Skeletal muscle satellite cell (primary cell): ENCODE results near the gene TSACC. TPM values are rescaled to one million over a fixed set of nuclear protein-coding genes. Genes with fewer than 3 reads are reported as not detected.
A peak's percentile ranks its signal among the peaks of the same experiment; 100 is the strongest.

ENCODE experiments used
- H3K27me3 ChIP-seq: 2 replicates; pipeline ENCODE4 v1.7.0; 2013; ENCODE audit warnings: low read length; ENCODE audit not compliant: control insufficient read depth, insufficient read depth
- H3K36me3 ChIP-seq: 2 replicates; pipeline ENCODE4 v1.7.0; 2013; ENCODE audit warnings: mild to moderate bottlenecking, control low read depth, low read length; ENCODE audit not compliant: insufficient read depth
- H3K4me1 ChIP-seq: 2 replicates; pipeline ENCODE4 v1.7.0; 2013; ENCODE audit warnings: low read length; ENCODE audit not compliant: control insufficient read depth, insufficient read depth
- H3K4me2 ChIP-seq: 2 replicates; pipeline ENCODE4 v1.7.0; 2013; ENCODE audit warnings: mild to moderate bottlenecking, low read length
- H3K4me3 ChIP-seq: 2 replicates; pipeline ENCODE4 v1.7.0; 2013; ENCODE audit warnings: low read length
- H3K9ac ChIP-seq: 2 replicates; pipeline ENCODE4 v1.7.0; 2013; ENCODE audit warnings: mild to moderate bottlenecking, low read depth, low read length, moderate library complexity
- H3K9me3 ChIP-seq: replicated peaks from 2 replicates; pipeline ENCODE4 v1.7.0; 2013; ENCODE audit warnings: mild to moderate bottlenecking, control low read depth, low read length
- total RNA-seq: library from RNA; depleted of rRNA; stranded (reverse); fragments of >200 nt; gene quantifications from 2 replicates; pipeline ENCODE4 v1.2.3, GENCODE V29; 2012; rRNA removed

Gene TSACC
- total RNA-seq: 0.51 and 0.87 TPM in 2 replicates

DNA sequence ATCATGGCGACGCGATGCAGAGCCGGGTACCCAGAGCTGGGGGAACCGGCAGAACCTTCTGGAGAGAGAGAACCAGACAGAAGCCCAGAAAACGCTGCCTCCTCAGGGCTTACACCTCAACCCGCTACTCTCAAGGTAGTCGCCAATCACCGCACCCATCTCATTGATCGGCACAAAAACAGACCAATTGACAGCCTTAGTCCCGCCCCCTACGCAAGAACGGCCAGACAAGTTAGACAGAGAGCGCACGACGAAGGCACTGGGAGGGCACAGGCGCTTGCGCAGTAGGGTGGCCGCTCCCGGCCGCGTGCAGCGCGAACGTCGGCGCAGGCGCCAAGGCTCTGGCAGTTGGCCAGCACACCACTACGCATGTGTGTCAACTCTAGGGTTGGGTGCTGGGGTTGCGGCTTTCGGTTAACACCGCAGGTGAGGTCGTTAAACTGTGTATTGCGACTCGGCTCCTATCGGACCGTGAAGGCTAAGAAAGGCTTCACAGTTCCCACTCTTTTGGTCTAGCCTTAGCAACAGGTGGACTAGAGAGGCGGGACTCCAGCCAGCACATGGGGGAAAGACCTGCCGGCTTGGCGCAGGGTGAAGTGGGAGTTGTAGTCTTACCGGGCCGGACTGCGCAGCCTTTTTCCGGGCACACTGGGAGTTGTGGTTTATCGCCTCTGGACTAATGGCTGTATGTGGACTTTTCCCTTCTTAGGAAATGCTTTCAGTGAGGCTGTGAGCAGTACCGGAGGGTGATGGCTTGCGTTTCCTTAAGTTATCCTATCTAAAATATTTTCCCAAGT, at the start of gene TSACC, which contains the start of gene CCT3:
Gene TSACC, plus strand, starts transcription at position 347 of the 797 bp plus-strand sequence. CDS start 1,232 bp downstream, outside the sequence.
Gene CCT3, minus strand, starts transcription at position 113 of the 797 bp plus-strand sequence. Its CDS starts 108 bp downstream, at position 5.
- peaks cover 19% of the 10 kb centered on the region for H3K36me3 ChIP-seq
- H3K4me3 ChIP-seq: peak within 1 kb of the TSS; percentile 86
- H3K4me2 ChIP-seq: peak within 1 kb of the TSS; percentile 92
- H3K9ac ChIP-seq: peak within 1 kb of the TSS; percentile 89
- H3K4me1 ChIP-seq: peaks cover 15% of the 10 kb centered on the region
- H3K27me3 ChIP-seq: peaks cover 11% of the 10 kb centered on the region
- H3K9me3 ChIP-seq: no peaks in the 10 kb centered on the region

DNA sequence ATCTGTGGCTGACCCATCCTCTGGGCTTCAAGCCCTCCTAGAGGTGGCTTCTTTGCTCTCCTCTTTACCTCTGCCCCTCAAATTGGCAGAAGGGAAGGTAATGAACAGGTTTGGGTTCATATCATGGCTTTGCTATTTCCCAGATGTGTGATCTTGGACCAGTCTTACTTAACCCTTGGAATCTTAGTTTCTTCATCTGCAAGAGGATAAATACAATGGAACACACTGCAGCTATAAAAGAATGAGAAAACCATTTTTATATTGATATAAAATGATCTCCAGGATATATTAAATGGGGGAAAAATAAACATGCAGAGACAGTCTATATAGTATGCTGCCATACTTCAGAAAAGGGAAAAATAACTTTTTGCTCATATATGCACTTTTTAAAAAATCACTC, 48.5 kb upstream of the TSACC start:
- no peak overlapping the region for H3K4me3 ChIP-seq
- no peak overlapping the region for H3K4me2 ChIP-seq
- H3K4me1 ChIP-seq: peaks cover 21% of the 10 kb centered on the region
- no peaks in the 10 kb centered on the region for H3K27me3 ChIP-seq
- H3K9me3 ChIP-seq: no peaks in the 10 kb centered on the region
- H3K9ac ChIP-seq: no peak overlapping the region
- peaks cover 5% of the 10 kb centered on the region for H3K36me3 ChIP-seq

DNA sequence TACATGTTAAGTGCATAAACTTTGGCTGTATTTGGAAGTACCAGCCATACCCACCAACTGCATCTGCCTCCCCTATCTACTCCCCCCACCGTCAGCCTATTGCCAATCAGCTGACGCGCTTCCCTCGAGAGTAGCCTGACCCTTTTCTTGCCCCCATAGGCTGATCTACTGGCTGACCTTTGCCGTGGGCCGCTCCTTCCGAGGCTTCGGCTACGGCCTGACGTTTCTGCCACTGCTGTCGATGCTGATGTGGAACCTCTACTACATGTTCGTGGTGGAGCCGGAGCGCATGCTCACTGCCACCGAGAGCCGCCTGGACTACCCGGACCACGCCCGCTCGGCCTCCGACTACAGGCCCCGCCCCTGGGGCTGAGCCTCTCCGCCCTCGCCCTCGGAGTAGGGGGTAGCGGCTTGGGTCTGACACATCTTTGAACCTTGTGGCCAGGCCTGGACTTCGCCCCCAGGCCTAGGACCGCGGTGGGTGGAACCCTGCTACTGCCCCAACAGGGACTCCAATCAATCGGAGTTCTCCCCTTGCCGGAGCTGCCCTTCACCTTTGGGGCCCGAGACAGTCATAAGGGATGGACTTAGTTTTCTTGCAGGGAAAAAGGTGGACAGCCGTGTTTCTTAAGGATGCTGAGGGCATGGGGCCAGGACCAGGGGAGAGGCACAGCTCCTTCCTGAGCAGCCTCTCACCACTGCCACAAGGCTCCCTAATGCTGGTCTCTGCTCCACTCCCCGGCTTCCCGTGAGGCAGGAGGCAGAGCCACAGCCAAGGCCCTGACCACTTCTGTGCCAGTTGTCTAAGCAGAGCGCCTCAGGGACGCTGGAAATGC, 46.9 kb upstream of the TSACC start:
- Histone ChIP-seq H3K9me3 (no peaks in the 10 kb centered on the region), H3K4me1 (peaks cover 21% of the 10 kb centered on the region), H3K27me3 (no peaks in the 10 kb centered on the region), H3K36me3 (peaks cover 5% of the 10 kb centered on the region), H3K9ac (peak overlapping the region; percentile 76), H3K4me3 (peak overlapping the region; percentile 80), H3K4me2 (peak overlapping the region; percentile 89)

DNA sequence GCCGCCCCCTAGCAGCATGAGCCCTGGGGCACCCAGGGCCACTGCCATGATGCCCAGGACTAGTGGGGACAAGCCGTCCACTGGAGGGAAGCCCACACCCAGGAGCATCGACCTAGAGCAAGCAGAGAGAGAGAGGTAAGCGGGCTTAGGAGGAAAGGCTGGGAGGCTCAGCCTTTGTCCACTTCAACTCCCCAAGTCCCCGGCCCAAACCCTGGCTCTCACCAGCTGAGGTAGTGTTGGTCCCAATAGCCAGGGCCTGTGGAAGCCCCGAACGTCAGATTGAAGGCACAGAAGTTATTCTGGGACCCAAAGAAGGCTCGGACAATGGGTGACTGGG, 45.3 kb upstream of the TSACC start:
- H3K4me1 ChIP-seq: peaks cover 21% of the 10 kb centered on the region
- peaks cover 5% of the 10 kb centered on the region for H3K36me3 ChIP-seq
- H3K4me3 ChIP-seq: no peak overlapping the region
- H3K27me3 ChIP-seq: no peaks in the 10 kb centered on the region
- no peaks in the 10 kb centered on the region for H3K9me3 ChIP-seq
- H3K4me2 ChIP-seq: no peak overlapping the region
- H3K9ac ChIP-seq: no peak overlapping the region

DNA sequence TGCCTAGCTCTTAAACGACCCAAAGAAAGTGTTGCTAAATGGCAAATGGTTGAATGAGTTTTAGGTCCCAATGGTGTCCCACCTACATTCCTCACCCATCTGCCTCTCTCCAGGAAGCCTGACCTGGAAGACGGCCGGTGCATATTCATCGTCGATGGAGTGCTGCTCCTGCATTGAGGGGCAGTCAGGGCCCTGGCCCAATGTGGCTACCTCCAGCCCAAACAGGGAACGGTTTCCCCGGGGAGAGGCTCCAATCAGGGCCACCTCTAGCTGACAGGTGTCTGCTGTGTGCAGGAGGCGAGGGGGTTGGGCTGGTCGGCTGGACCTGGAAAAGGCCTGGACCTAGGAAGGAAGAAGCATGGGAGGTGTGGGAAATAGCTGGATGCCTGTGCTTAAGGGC, 44.4 kb upstream of the TSACC start:
- no peaks in the 10 kb centered on the region for H3K27me3 ChIP-seq
- H3K4me1 ChIP-seq: peaks cover 21% of the 10 kb centered on the region
- H3K36me3 ChIP-seq: peaks cover 5% of the 10 kb centered on the region
- H3K9ac ChIP-seq: no peak overlapping the region
- no peak overlapping the region for H3K4me3 ChIP-seq
- no peak overlapping the region for H3K4me2 ChIP-seq
- H3K9me3 ChIP-seq: no peaks in the 10 kb centered on the region

DNA sequence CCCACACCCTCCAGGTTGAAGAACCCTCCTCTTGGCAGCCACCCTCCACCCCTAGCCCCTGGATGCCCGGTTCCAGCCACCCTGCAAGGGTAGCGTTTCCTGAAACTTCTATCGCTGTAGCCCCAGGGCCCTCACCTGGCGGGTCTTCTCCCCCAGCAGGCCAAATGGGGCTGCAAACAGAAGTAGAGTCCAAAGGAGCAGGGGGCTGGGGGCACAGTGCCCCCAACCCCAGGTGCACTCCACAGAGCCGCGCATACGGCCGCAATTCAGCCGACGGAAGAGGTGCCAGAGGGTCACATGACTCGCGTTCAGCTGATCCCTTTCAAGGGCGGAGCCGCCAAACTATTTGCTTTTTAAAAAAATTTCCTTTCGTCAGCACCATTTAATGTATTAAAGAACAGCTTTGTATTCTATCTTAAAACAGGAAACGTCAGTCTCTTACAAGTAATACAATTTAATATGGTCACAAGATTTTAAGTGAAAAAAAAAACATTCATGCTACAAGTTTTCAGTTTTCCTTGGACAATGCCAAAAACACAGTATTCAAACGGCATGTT, 42.9 kb upstream of the TSACC start, which contains the start of gene GLMP:
Gene GLMP, minus strand, starts transcription at position 289 of the 557 bp plus-strand sequence. Its CDS starts 34 bp downstream, at position 255.
- Histone ChIP-seq H3K4me3 (peak within 1 kb of the TSS; percentile 91), H3K9me3 (no peaks in the 10 kb centered on the region), H3K27me3 (no peaks in the 10 kb centered on the region), H3K9ac (peak within 1 kb of the TSS; percentile 90), H3K4me1 (peaks cover 21% of the 10 kb centered on the region), H3K36me3 (peaks cover 5% of the 10 kb centered on the region), H3K4me2 (peak within 1 kb of the TSS; percentile 98)

DNA sequence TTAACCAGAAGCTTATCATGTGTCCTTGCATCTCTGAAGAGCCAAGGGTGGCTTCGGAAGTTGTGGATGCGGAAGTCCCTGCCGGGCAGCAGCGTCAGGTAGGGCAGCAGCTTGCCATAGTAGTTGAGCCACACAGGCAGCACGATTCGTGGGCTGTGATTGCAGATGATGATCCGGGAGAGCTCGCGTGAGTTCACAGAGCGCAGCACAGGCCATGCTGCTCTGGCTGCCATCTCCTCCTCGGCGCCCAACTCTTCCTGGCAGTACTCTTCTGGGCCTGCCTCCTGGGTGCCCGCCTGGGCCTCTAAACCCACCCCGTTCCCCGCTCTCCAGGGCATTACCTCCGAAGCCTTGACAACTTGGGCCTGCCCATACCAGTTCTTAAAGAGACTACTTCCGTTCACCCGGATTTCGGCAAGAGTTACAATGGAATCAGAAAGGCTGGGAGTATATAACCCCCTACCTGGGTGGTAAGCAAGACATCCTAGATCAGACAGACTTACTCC, 39.4 kb upstream of the TSACC start, which contains the start of gene VHLL:
Gene VHLL, minus strand, starts transcription at position 456 of the 506 bp plus-strand sequence. Its CDS starts 118 bp downstream, at position 338.
- no peak within 1 kb of the TSS for H3K4me3 ChIP-seq
- peaks cover 8% of the 10 kb centered on the region for H3K36me3 ChIP-seq
- no peaks in the 10 kb centered on the region for H3K27me3 ChIP-seq
- H3K4me1 ChIP-seq: peaks cover 10% of the 10 kb centered on the region
- no peaks in the 10 kb centered on the region for H3K9me3 ChIP-seq
- H3K9ac ChIP-seq: no peak within 1 kb of the TSS
- H3K4me2 ChIP-seq: no peak within 1 kb of the TSS

GRCh38 chr1:156303241-156303640, 35.1 kb upstream of the TSACC start:
- no peaks in the 10 kb centered on the region for H3K27me3 ChIP-seq
- H3K9ac ChIP-seq: no peak overlapping the region
- H3K4me2 ChIP-seq: no peak overlapping the region
- H3K36me3 ChIP-seq: peaks cover 23% of the 10 kb centered on the region
- H3K4me1 ChIP-seq: peaks cover 5% of the 10 kb centered on the region
- no peaks in the 10 kb centered on the region for H3K9me3 ChIP-seq
- H3K4me3 ChIP-seq: no peak overlapping the region

- Histone ChIP-seq H3K36me3 (peaks cover 35% of the 10 kb centered on the region), H3K4me2 (no peak overlapping the region), H3K4me1 (peaks cover 10% of the 10 kb centered on the region), H3K9me3 (no peaks in the 10 kb centered on the region), H3K9ac (no peak overlapping the region), H3K27me3 (no peaks in the 10 kb centered on the region), H3K4me3 (no peak overlapping the region)
Observed at GRCh38 chr1:156305215-156305614, 33.1 kb upstream of the TSACC start.

- Histone ChIP-seq H3K4me1 (peaks cover 20% of the 10 kb centered on the region), H3K4me2 (no peak overlapping the region), H3K36me3 (peaks cover 57% of the 10 kb centered on the region)
Observed at GRCh38 chr1:156308078-156308477, 30.2 kb upstream of the TSACC start.

GRCh38 chr1:156310962-156311361, 27.4 kb upstream of the TSACC start:
- Histone ChIP-seq H3K4me1 (peaks cover 20% of the 10 kb centered on the region), H3K36me3 (peaks cover 68% of the 10 kb centered on the region), H3K4me3 (no peak overlapping the region)

More at GRCh38 chr1:156308078-156308477, 30.2 kb upstream of the TSACC start:
- no peaks in the 10 kb centered on the region for H3K9me3 ChIP-seq
- H3K27me3 ChIP-seq: no peaks in the 10 kb centered on the region
- no peak overlapping the region for H3K4me3 ChIP-seq
- no peak overlapping the region for H3K9ac ChIP-seq

More at GRCh38 chr1:156310962-156311361, 27.4 kb upstream of the TSACC start:
- Histone ChIP-seq H3K9ac (no peak overlapping the region), H3K9me3 (no peaks in the 10 kb centered on the region), H3K4me2 (no peak overlapping the region), H3K27me3 (no peaks in the 10 kb centered on the region)
